ENCODE results near the gene ECEL1. TPM values are rescaled to one million over a fixed set of nuclear protein-coding genes. Genes with fewer than 3 reads are reported as not detected.

The ECEL1 gene
- total and polyA plus RNA-seq, 2 of the 4 experiments (the other 2 are of a cell fraction) = not detected

- Histone ChIP-seq H4K5ac (ENCODE audit: low read depth, low read length) (no peak overlapping the region), H2AK5ac (ENCODE audit: low read depth, low read length) (no peak overlapping the region), H2BK15ac (ENCODE audit: low read depth, low read length) (no peak overlapping the region), H3K23ac (ENCODE audit: low read depth, low read length) (no peak overlapping the region), H3K4me3 (ENCODE audit: insufficient read depth, low read depth, low read length) (no peak overlapping the region), H3K4me2 (ENCODE audit: low read depth, low read length) (no peak overlapping the region), H3K9ac (ENCODE audit: low read depth, low read length) (no peak overlapping the region), H2BK120ac (ENCODE audit: low read depth, low read length) (no peak overlapping the region), H3K4ac (ENCODE audit: low read depth, low read length) (no peak overlapping the region), H2BK20ac (ENCODE audit: low read depth, low read length) (no peak overlapping the region), H2AK9ac (replicated peaks; ENCODE audit: low read depth, low read length, poor library complexity) (no peak overlapping the region), H3K27ac (ENCODE audit: insufficient read depth, low read length) (no peak overlapping the region), H4K8ac (ENCODE audit: low read depth in 2 of 2, low read length in 2 of 2) (no peak overlapping the region), H4K91ac (ENCODE audit: insufficient read depth, low read depth, low read length) (no peak overlapping the region), H4K20me1 (ENCODE audit: insufficient read depth, low read length) (no peaks in the 10 kb centered on the region), H3K56ac (ENCODE audit: extremely low read depth, insufficient read depth, low read length) (no peak overlapping the region), H3K14ac (replicated peaks; ENCODE audit: low read depth, low read length) (no peak overlapping the region), H2BK5ac (ENCODE audit: low read depth, low read length, poor library complexity, severe bottlenecking) (no peak overlapping the region), H3K4me1 (ENCODE audit: control insufficient read depth, insufficient read depth, low read length) (no peaks in the 10 kb centered on the region), H3K79me1 (ENCODE audit: low read depth in 1 of 2, low read length in 2 of 2) (no peaks in the 10 kb centered on the region), H3K9me3 (ENCODE audit: control insufficient read depth, insufficient read depth, low read length) (no peaks in the 10 kb centered on the region), H2AFZ (replicated peaks; ENCODE audit: low read length, poor library complexity) (no peak overlapping the region), H3K27me3 (ENCODE audit: control insufficient read depth, insufficient read depth, low read length) (peaks cover 70% of the 10 kb centered on the region), H3K9me1 (ENCODE audit: insufficient read depth, low read length) (no peaks in the 10 kb centered on the region), H3K36me3 (ENCODE audit: control insufficient read depth, insufficient read depth, low read length) (no peaks in the 10 kb centered on the region), H3K18ac (ENCODE audit: low read depth, low read length) (no peak overlapping the region)
- intact Hi-C loops (cut with micrococcal nuclease) (loop anchor here (10.0 kb wide), 1 partner anchor 597 kb away; no protein-coding TSS in a partner anchor), dilution Hi-C loops (cut with HindIII; ENCODE audit: low sequenced_read_pairs, unreplicated experiment) (no loop called here), in situ Hi-C loops (cut with MboI; ENCODE audit: low sequenced_read_pairs) (no loop called here)
- no peak for ATAC-seq (ENCODE audit: low read depth)
- 0% methylated on average over 1 of the region's 10 CpGs; no CpG with 5 or more reads in 1 of the 2 experiments for WGBS, 2 experiments (ENCODE audit: extremely low coverage in 2 of 2, insufficient read length in 1 of 2)
- no TSS peak for BruUV-seq (replicated peaks)
- TF ChIP-seq BHLHE40 (IDR thresholded peaks at IDR 0.05; ENCODE audit: low read depth, low read length) (no peak), CHD1 (IDR thresholded peaks at IDR 0.05; ENCODE audit: low read depth, low read length) (no peak), CTCF (conservative IDR thresholded peaks at IDR 0.05; ENCODE audit: low read depth, low read length) (no peak), ELK1 (IDR thresholded peaks at IDR 0.05; ENCODE audit: borderline replicate concordance, low read depth, low read length) (no peak), NFE2L2 (IDR thresholded peaks at IDR 0.05; ENCODE audit: low read depth, low read length) (no peak), SMC3 (IDR thresholded peaks at IDR 0.05; ENCODE audit: low read depth, low read length) (no peak), MXI1 (IDR thresholded peaks at IDR 0.05; ENCODE audit: borderline replicate concordance, low read depth, low read length) (no peak), POLR2A (IDR thresholded peaks at IDR 0.05; ENCODE audit: low read depth, low read length) (no peak), CEBPB (IDR thresholded peaks at IDR 0.05; ENCODE audit: low read depth, low read length) (no peak), MAZ (IDR thresholded peaks at IDR 0.05; ENCODE audit: borderline replicate concordance, low read depth, low read length) (no peak), RAD21 (IDR thresholded peaks at IDR 0.05; ENCODE audit: low read length) (no peak), USF2 (IDR thresholded peaks at IDR 0.05; ENCODE audit: low read depth, low read length) (no peak), RCOR1 (IDR thresholded peaks at IDR 0.05; ENCODE audit: insufficient replicate concordance, low read length) (no peak)
- ChIA-PET CTCF (no interaction called here), POLR2A (ENCODE audit: unreplicated experiment) (no interaction called here)
- no peak for DNase-seq
Observed at GRCh38 chr2:232501794-232502390, 14.3 kb upstream of the ECEL1 start.
